Cardiac septum (tissue), 1 donor: ENCODE data around the gene GIGYF2. TPM values are rescaled to one million over a fixed set of nuclear protein-coding genes. Genes with fewer than 3 reads are reported as not detected.

Experiments used
- DNase-seq: peaks from one replicate; pipeline ENCODE4 v3.0.0-alpha.2; 2020; ENCODE audit warnings: low spot score
- intact Hi-C: fragments of 100-400 bp; cut with DNase I; formaldehyde crosslinking; loops from one replicate; pipeline ENCODE4 v1.14.0; 2022
- total RNA-seq: library from RNA; stranded (reverse); fragmentation: NEBNext Ultra II Directional; extraction: Animal tissue kit (Norgen Biotek cat#: 25700); gene quantifications from one replicate; pipeline ENCODE4 v1.2.1, GENCODE V29; 2021
- donor health status: DM: no; HTN: no; CAD: no.

GIGYF2 gene
- total RNA-seq, 1 donor from 2014 or later: 62.5 TPM

DNA sequence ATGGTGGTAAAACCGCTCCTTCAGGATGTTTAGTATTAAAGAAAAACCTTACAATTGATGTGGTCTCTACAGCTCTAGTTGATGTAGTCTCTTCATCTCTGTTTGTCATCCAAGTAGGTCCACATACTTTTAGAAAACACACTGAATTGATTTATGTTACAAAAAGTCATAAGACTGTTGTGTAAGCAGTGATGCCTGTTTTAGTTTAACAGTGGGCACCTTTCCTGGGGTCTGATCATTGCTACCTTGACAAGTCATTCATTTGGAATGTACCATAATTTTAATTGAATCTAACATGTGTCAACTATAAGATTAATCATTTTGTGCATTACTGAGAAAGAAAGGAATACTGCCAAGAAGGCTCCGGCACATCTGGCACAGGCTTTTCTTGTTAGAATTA, 34.3 kb downstream of the GIGYF2 start:
- no peak for DNase-seq
- intact Hi-C loops: no loop called here

GRCh38 chr2:232741294-232741693, 44.2 kb downstream of the GIGYF2 start:
- intact Hi-C loops: no loop called here
- no peak for DNase-seq

GRCh38 chr2:232741972-232742371, 44.8 kb downstream of the GIGYF2 start:
- intact Hi-C loops: no loop called here

DNA sequence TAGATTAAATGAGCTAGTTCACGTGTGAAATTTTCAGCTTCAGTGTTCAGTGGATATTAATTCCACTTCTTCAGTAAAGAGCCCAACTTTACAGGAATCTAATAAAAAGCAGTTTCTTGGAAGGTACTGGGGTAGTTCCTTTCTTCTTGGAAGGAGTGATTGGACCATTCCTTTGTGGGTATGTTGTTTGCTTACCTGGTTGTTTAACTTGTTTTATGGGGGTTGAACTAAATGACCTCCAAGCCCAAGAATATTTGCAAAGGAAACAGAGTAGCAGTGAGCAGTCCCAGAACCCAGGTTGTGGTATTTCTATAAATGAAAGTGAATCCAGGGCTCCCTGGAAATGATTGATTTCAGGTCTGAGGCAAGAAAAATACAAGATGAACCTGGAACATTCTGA, 47.8 kb downstream of the GIGYF2 start:
- DNase-seq: no peak
- intact Hi-C loops: no loop called here

More at GRCh38 chr2:232741972-232742371, 44.8 kb downstream of the GIGYF2 start:
- DNase-seq: no peak

- intact Hi-C loops: no loop called here
- DNase-seq: no peak
These were observed 50.9 kb downstream of the GIGYF2 start for GRCh38 chr2:232748038-232748437.

- intact Hi-C loops: no loop called here
- no peak for DNase-seq
These were observed 52.2 kb downstream of the GIGYF2 start for GRCh38 chr2:232749331-232749730.

DNA sequence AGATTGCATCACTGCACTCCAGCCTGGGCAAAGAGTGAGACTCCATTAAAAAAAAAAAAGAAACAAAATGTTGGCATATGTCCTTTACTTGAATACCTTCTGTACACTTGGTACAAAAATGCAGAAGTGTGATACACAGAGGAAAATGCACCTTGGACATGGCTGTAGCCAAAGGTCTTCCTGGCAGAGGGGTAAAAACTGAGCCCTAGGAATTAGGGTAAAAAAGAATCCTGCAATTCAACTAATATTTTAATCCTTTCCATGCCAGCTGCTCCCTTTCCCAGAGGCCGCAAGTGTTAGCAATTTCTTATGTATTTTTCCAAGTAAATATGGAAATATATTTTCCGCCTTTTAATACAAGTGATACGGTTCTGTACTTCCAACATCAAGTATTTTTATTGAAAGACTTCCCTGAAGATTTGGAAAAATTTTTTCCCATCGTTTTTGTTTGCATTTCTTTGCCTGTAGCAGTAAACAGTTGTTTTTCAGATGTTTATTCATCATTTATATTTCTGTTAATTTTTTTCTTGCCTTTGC, 53.1 kb downstream of the GIGYF2 start:
- DNase-seq: no peak
- intact Hi-C loops: no loop called here

DNA sequence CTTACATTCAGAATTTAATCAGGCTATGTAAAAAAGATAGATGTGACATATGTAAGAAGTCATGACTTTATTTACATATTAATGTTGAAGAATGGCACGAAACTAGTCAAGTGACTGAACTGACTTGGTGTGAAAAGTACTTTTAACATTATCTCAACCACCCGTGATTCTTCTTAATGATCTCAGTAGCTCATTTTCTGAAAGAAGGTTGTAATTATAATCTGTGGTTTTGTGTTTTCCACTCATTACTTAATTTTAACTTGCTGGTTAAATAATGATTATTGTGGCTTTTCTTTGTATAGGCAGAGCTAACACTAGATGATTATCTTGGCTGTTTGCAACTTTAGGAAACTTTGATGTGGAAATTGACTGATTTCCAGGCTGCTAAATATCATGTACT, 60.8 kb downstream of the GIGYF2 start:
- DNase-seq: no peak
- intact Hi-C loops: no loop called here

GRCh38 chr2:232761301-232761907, 64.3 kb downstream of the GIGYF2 start:
- intact Hi-C loops: no loop called here
- DNase-seq: no peak

DNA sequence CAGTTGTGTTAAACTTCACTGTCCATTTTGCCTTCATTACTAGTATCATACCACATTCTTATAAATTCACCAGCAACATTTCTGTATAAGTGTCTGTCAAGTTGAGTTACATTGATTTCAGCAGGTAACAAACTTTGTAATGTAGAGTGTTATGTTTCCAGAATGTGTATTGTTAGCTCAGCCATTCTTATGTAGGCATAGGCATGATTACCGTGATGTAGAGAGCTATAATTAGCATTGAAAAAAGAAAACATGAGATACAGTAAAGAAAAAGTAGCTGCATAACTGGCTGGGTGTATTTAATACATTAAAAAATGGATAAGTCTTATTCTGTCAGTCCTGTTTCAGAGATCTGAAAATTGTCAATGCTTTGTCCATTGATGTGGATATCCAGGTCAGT, 70.7 kb downstream of the GIGYF2 start:
- no peak for DNase-seq
- intact Hi-C loops: no loop called here

- no peak for DNase-seq
- intact Hi-C loops: no loop called here
These were observed 73.1 kb downstream of the GIGYF2 start for GRCh38 chr2:232770207-232770606.

DNA sequence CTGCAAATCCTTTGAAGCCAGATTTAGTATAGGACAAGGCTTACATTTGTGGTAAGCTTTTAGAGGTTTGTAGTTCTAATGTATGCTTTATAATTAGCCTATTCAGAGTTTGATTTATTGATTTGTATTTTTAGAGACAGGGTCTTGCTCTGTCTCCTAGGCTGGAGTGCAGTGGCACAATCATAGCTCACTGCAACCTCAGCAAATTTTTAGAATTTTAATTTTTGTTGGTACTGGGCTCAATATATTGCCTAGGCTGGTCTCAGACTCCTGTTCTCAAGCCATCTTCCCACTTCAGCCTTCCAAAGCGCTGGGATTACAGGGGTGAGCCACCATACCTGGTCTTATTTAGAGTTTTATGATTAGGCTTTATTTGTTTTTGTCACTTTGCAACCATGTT, 74.7 kb downstream of the GIGYF2 start:
- intact Hi-C loops: no loop called here
- no peak for DNase-seq

GRCh38 chr2:232772531-232772930, 75.4 kb downstream of the GIGYF2 start:
- no peak for DNase-seq
- intact Hi-C loops: no loop called here

DNA sequence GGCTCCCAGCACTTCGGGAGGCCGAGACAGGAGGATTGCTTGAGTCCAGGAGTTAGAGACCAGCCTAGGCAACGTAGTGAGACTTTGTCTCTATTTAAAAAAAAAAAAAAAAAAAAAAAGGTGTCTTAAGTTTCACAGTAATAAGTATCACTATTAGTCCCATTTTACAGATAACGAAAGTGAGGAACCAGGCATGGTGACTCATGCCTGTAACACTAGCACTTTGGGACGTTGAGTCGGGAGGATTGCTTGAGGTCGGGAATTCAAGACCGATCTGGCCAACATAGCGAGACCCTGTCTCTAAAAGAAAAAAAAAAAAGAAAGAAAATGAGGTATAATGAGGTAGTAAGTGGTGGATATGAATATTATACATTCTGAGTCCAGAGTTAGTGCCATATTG, 76.7 kb downstream of the GIGYF2 start:
- DNase-seq: no peak
- intact Hi-C loops: no loop called here

- no peak for DNase-seq
- intact Hi-C loops: no loop called here
These were observed 79.3 kb downstream of the GIGYF2 start, which contains the start of gene KCNJ13 for GRCh38 chr2:232776435-232776834. KCNJ13 (minus strand) TSS chr2:232776565; CDS start chr2:232771362, 5,203 bp downstream.

GRCh38 chr2:232777276-232777675, 80.1 kb downstream of the GIGYF2 start:
- DNase-seq: no peak
- intact Hi-C loops: no loop called here

- intact Hi-C loops: no loop called here
- DNase-seq: no peak
These were observed 82.3 kb downstream of the GIGYF2 start for GRCh38 chr2:232779465-232779864.

GRCh38 chr2:232779934-232780333, 82.8 kb downstream of the GIGYF2 start:
- DNase-seq: no peak
- intact Hi-C loops: no loop called here

DNA sequence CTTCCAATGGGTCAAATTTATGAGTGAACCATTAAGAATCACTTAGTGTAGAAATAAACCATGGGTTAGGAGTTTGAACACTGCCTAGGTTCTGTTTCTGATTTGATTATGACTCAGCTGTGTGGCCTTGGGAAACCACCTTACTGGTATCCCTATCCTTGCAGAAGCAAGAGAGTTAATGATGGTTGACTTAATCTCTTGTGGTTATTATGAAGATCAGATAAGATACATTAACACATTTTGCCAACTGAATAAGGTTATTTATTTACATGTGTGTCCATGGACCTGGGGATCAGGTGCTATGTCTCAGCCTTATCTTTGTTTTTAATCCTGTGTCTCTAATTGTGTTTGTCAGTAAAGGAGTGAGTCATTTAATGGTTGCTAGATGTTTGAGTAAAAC, 84.6 kb downstream of the GIGYF2 start:
- no peak for DNase-seq

DNA sequence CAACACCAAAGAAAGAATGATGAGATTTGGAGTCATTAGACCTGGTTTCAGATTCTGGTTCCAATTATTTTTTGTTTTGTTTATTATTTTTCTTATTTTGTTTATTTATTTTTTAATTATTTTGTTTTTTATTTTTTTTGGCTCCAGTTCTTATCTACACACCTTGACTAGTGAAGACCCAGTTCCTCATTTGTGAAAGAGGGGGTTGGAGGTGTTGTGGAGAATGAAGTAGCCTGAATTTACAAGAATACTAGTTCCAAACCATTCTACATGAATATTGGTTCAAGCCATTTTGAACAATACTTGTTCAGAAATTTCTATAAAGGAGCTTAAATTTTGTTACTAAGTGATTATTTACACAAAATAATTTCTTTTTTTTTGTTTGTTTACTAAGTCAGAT, 86.1 kb downstream of the GIGYF2 start:
- no peak for DNase-seq
- intact Hi-C loops: no loop called here

More for the DNA sequence above, 84.6 kb downstream of the GIGYF2 start:
- intact Hi-C loops: no loop called here

- intact Hi-C loops: no loop called here
- no peak for DNase-seq
These were observed 90.7 kb downstream of the GIGYF2 start for GRCh38 chr2:232787806-232788205.

GRCh38 chr2:232789082-232789481, 92.0 kb downstream of the GIGYF2 start:
- intact Hi-C loops: no loop called here
- no peak for DNase-seq
